ENCODE results near the gene CYSTM1. TPM values are rescaled to one million over a fixed set of nuclear protein-coding genes. Genes with fewer than 3 reads are reported as not detected.

Gene CYSTM1
- total and polyA plus RNA-seq, 8 donors = 28.4 to 90.4 (median 35.1) TPM

DNA sequence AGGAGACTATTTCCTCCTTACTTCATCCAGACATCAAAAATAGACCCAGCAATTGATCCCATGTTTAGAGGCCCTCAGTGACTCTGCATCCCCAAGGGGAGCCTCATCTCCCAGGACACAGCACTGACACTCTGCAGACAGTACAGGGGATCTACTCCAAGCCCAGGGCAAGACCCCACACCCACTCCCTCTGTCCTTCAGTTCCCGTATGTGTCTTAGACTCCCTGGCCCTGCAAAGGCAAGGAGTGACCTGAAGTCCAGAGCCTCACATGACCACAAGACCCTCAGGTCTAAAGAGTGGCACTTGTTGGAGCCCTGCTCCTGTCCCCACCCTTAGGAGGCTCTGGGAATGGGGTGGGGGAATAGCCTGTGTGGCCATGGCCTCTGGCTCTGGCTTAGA, 27.5 kb upstream of the CYSTM1 start:
- Histone ChIP-seq H3K36me3 (no peaks in the 10 kb centered on the region), H3K9me3 (no peaks in the 10 kb centered on the region), H3K27ac (no peak overlapping the region), H3K4me3 (no peak overlapping the region), H3K27me3 (peaks cover 0 to 31% of the 10 kb centered on the region in 2 donors), H3K4me1 (peaks cover 12 to 27% of the 10 kb centered on the region in 2 donors)
- TF ChIP-seq, protein P1, sequence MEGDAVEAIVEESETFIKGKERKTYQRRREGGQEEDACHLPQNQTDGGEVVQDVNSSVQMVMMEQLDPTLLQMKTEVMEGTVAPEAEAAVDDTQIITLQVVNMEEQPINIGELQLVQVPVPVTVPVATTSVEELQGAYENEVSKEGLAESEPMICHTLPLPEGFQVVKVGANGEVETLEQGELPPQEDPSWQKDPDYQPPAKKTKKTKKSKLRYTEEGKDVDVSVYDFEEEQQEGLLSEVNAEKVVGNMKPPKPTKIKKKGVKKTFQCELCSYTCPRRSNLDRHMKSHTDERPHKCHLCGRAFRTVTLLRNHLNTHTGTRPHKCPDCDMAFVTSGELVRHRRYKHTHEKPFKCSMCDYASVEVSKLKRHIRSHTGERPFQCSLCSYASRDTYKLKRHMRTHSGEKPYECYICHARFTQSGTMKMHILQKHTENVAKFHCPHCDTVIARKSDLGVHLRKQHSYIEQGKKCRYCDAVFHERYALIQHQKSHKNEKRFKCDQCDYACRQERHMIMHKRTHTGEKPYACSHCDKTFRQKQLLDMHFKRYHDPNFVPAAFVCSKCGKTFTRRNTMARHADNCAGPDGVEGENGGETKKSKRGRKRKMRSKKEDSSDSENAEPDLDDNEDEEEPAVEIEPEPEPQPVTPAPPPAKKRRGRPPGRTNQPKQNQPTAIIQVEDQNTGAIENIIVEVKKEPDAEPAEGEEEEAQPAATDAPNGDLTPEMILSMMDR (IDR thresholded peaks at IDR 0.05) = no peak
- intact Hi-C loops (cut with DNase I) = loop anchor here in 1 of 2 donors (5.0 to 10.0 kb wide), 2 partner anchors 70 to 353 kb away; partner anchors contain the start of gene PSD2
- ATAC-seq = no peak
- no peak for DNase-seq

DNA sequence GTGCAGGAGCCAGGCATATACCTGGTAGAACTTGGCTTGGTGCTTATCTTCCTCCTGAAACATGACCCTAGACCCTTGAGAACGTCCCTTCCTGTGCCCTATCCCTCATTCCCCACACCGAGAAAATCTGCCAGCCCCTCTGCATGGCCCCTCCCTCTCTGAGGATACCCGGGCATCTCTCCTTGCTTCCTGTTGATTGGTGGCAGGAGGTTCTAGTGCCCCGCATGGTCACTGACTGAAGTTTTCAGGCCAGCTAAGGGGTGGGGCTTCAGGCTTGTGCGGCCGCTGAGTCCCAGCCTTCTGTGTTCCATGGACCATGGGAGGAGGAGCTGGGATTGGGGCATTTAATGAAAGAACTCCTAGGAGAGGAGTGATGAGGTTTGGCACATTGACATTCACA, 26.5 kb upstream of the CYSTM1 start:
- H3K4me1 ChIP-seq = peaks cover 12 to 37% of the 10 kb centered on the region in 2 donors
- H3K27me3 ChIP-seq = peaks cover 0 to 31% of the 10 kb centered on the region in 2 donors
- intact Hi-C loops (cut with DNase I) = loop anchor here in 1 of 2 donors (5.0 to 10.0 kb wide), 2 partner anchors 71 to 354 kb away; partner anchors contain the start of gene PSD2
- H3K9me3 ChIP-seq = no peaks in the 10 kb centered on the region
- ATAC-seq = no peak
- no peak for DNase-seq
- no peak overlapping the region for H3K4me3 ChIP-seq
- no peaks in the 10 kb centered on the region for H3K36me3 ChIP-seq
- H3K27ac ChIP-seq = no peak overlapping the region
- TF ChIP-seq, protein P1 (IDR thresholded peaks at IDR 0.05) = no peak

DNA sequence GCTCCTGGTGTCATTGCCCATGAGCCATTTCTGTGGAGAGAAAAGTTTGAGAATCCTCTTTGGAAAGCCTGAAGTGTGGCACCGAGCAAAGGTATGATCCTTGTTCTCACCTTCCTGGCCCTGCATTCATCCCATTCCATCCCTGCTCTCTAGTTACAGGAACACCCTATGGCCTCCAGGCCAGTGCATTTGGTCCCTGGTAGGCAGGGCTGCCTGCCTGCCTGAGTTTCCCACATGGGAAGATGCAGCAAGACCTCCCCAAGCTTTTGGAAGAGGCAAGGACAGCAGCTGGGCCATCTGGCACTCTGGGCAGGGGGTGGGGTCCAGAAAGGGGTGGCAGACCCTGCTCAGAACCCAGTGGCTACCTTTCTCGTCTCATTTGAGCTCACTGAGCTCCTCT, 24.8 kb upstream of the CYSTM1 start:
- intact Hi-C loops (cut with DNase I) = no loop called here
- H3K36me3 ChIP-seq = no peaks in the 10 kb centered on the region
- peaks cover 0 to 26% of the 10 kb centered on the region in 2 donors for H3K27me3 ChIP-seq
- ATAC-seq (no peak), DNase-seq (no peak)
- no peak overlapping the region for H3K27ac ChIP-seq
- no peaks in the 10 kb centered on the region for H3K9me3 ChIP-seq
- TF ChIP-seq, protein P1 (IDR thresholded peaks at IDR 0.05) = no peak
- H3K4me1 ChIP-seq = peaks cover 12 to 50% of the 10 kb centered on the region in 2 donors
- H3K4me3 ChIP-seq = no peak overlapping the region

DNA sequence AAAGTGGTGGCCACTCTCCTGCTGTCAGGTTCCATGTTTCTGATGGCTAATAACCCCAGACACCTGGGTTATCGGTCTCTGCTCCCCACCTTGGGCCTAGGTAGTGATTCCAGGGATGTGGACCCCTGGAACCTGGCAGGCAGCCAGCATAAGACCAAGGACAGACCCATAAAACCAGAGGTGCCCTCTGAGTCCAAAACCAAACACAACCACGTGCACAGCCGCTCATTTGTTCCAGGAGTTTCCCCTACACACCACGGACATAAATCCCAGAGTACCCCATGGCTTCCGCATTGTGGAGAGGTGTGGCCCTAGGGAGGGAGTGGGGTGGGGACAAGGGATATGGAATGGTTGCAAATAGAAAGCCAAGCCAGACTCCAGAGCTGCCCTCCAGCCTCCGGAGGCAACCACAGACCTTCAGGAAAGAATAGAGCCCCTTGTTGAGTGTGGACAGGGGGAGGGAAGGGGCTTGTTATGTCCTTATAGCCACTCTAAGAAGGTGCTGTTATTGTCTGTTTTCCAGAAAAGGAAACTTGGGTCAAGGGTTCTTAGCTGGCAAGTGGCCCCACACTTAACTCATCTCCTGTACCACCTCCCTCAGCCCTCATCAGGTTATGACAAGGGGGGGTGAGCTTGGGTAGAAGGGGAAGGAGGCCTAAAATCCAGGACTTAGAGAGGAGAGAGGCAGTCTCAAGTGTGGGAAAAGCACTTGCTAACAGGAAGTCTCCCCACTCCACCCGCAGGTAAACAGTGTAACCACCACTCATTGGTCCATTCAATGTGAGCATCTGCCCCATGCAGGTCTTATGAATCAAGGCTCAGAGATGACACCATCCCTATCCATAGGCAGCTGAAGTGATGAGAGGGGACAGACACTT, 23.6 kb upstream of the CYSTM1 start:
- Histone ChIP-seq H3K27me3 (peaks cover 0 to 14% of the 10 kb centered on the region in 2 donors), H3K27ac (no peak overlapping the region), H3K4me1 (peaks cover under 1 to 45% of the 10 kb centered on the region in 2 donors), H3K4me3 (no peak overlapping the region), H3K36me3 (no peaks in the 10 kb centered on the region), H3K9me3 (no peaks in the 10 kb centered on the region)
- intact Hi-C loops (cut with DNase I) = no loop called here
- ATAC-seq (peak; percentile 68), DNase-seq (no peak)
- TF ChIP-seq, protein P1 (IDR thresholded peaks at IDR 0.05) = no peak

Data from left lung (tissue), 10 donors.